ENCODE results near the gene ARHGAP21.

DNA sequence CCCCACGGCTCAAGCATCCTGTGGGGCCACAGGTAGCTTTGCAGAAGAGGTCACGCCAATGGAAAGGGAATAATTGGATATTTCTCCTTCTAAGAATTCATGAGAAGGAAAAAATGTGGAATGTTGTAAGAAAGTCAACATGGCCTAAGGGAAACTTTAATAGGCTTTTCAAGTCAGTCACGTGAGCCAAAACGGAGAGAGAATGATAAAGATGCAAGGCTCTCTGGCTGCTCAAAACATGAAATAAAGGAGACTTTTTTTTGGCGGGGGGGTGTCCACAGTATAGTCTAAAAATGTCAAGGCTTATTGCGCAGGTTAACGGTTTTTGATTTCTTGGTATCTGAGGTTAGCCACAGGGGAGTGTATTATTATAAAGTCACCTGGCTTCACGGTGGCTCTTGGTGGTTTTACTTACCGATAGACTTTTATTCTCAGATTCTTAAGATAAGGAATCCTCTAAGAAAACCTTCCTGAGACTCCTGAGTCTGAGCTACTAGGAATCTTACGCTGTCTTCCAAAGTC, 148.1 kb downstream of the ARHGAP21 start:
- TF ChIP-seq, protein P1, sequence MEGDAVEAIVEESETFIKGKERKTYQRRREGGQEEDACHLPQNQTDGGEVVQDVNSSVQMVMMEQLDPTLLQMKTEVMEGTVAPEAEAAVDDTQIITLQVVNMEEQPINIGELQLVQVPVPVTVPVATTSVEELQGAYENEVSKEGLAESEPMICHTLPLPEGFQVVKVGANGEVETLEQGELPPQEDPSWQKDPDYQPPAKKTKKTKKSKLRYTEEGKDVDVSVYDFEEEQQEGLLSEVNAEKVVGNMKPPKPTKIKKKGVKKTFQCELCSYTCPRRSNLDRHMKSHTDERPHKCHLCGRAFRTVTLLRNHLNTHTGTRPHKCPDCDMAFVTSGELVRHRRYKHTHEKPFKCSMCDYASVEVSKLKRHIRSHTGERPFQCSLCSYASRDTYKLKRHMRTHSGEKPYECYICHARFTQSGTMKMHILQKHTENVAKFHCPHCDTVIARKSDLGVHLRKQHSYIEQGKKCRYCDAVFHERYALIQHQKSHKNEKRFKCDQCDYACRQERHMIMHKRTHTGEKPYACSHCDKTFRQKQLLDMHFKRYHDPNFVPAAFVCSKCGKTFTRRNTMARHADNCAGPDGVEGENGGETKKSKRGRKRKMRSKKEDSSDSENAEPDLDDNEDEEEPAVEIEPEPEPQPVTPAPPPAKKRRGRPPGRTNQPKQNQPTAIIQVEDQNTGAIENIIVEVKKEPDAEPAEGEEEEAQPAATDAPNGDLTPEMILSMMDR (IDR thresholded peaks at IDR 0.05) = no peak
- no peak for TF ChIP-seq POLR2AphosphoS5 (IDR thresholded peaks at IDR 0.05; ENCODE audit: low read depth, low read length)
- TF ChIP-seq, protein P2, sequence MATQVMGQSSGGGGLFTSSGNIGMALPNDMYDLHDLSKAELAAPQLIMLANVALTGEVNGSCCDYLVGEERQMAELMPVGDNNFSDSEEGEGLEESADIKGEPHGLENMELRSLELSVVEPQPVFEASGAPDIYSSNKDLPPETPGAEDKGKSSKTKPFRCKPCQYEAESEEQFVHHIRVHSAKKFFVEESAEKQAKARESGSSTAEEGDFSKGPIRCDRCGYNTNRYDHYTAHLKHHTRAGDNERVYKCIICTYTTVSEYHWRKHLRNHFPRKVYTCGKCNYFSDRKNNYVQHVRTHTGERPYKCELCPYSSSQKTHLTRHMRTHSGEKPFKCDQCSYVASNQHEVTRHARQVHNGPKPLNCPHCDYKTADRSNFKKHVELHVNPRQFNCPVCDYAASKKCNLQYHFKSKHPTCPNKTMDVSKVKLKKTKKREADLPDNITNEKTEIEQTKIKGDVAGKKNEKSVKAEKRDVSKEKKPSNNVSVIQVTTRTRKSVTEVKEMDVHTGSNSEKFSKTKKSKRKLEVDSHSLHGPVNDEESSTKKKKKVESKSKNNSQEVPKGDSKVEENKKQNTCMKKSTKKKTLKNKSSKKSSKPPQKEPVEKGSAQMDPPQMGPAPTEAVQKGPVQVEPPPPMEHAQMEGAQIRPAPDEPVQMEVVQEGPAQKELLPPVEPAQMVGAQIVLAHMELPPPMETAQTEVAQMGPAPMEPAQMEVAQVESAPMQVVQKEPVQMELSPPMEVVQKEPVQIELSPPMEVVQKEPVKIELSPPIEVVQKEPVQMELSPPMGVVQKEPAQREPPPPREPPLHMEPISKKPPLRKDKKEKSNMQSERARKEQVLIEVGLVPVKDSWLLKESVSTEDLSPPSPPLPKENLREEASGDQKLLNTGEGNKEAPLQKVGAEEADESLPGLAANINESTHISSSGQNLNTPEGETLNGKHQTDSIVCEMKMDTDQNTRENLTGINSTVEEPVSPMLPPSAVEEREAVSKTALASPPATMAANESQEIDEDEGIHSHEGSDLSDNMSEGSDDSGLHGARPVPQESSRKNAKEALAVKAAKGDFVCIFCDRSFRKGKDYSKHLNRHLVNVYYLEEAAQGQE (IDR thresholded peaks at IDR 0.05; ENCODE audit: insufficient read depth in 1 of 2, low read depth in 2 of 2, low read length in 1 of 2) = no peak
